Stimulated activated CD4-positive, alpha-beta T cell treated with anti-CD3 and anti-CD28 coated beads, TNF-alpha, amount 100 ng/mL, for 4 hours (primary cell): Measurements from ENCODE around the gene ERMAP.
"Not testable (repeated sequence)": the region's sequence is repeated elsewhere in the genome, so short reads cannot be mapped to it uniquely, and the experiment has no call there.

Experiments
- DNase-seq, 3 experiments: peaks; one replicate each; pipeline ENCODE4 v3.0.0-alpha.2; 2020; ENCODE audit warnings: low read depth in 3 of 3

ERMAP gene

GRCh38 chr1:42844592-42845140 is 27.7 kb downstream of the ERMAP start:
- DNase-seq: no peak

GRCh38 chr1:42845193-42845592 is 28.3 kb downstream of the ERMAP start:
- no peak for DNase-seq

DNA sequence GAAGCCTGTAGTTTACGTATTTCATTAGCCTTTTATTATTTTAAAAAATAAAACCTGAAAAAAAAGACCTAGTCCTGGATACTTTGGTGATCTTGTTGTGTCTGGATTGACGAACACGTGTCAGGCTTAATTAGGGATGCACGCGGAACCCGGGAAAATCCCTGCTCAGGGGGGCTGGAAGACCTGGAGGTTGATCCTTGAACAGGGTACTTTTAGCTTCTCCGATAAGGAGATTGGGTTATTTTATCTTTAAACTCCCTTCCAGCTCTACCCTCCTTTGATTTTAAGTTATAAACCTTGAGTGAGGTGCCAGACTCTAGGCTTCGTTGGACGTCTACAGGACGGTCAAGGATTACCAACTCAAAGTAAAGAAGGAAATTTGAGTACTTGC is 28.9 kb downstream of the ERMAP start:
- DNase-seq: no peak

- peak; percentile 51 to 79 (median 79) for DNase-seq
These were observed 29.6 kb downstream of the ERMAP start, which contains the start of gene ZNF691 for GRCh38 chr1:42846257-42847110. Gene ZNF691 (plus strand): TSS chr1:42846613. CDS start chr1:42849659, 3,046 bp downstream.

GRCh38 chr1:42847111-42847595 is 30.2 kb downstream of the ERMAP start:
- DNase-seq: no peak

DNA sequence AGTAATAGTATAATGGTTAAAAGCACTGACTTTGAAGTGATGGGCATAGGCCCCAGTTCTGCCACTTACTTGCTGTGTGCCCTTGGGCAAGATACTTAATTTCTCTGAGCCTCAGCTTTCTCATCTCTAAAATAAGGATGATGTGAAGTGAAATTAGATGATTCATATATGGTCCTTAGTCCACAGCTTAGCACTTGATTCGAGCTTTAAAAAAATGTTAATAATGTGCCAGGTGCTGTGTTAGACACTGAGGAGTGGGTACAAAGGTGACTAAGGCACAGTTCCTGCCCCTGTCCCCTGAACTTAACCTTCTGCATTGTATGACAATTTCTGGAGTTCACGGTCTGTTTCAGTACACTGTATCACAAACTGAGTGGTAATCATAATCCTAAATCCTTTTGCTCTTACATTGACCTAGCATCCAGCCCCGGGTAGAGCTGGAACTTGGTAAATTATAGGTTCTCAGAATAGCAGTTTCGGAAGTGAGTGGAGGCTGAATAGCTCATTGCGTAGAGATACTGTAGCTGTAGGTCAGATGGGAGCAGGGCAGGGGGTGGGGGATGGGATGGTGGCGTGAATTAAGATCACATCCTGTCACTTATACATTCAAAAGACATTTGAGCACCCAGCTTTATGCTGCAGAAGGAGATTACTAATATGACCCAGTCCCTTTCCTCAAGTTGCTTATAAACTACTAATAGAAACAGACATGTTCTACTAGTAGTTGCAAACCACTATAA is 31.0 kb downstream of the ERMAP start:
- DNase-seq: no peak

GRCh38 chr1:42848823-42849537 is 32.1 kb downstream of the ERMAP start:
- no peak for DNase-seq

DNA sequence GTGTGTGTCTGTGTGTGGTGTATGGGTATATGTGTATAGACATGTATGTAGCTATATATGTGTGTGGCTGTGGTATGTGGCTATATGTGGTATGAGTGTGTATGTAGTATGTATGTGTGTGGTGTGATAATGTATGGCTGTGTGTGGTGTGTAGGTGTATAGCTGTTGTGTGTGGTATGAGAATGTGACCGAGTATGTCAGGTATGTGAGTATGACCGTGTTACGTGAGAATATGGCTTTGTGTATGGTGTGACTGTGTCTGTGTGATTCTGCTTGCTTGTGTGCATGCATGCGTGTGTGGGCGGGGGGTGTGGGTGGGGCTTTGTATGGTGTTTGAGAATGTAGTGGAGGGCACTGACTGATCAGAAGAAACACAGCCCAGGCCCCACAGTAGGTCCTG is 33.0 kb downstream of the ERMAP start:
- DNase-seq: no peak

DNA sequence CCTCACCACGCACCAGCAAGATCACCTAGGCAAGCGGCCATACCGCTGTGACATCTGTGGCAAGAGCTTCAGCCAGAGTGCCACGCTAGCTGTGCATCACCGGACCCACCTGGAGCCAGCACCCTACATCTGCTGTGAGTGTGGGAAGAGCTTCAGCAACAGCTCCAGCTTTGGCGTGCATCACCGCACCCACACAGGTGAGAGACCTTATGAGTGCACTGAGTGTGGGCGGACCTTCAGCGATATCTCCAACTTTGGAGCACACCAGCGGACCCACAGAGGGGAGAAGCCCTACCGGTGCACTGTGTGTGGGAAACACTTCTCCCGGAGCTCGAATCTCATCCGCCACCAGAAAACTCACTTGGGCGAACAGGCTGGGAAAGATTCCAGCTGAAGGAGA is 34.5 kb downstream of the ERMAP start:
- no peak for DNase-seq

DNA sequence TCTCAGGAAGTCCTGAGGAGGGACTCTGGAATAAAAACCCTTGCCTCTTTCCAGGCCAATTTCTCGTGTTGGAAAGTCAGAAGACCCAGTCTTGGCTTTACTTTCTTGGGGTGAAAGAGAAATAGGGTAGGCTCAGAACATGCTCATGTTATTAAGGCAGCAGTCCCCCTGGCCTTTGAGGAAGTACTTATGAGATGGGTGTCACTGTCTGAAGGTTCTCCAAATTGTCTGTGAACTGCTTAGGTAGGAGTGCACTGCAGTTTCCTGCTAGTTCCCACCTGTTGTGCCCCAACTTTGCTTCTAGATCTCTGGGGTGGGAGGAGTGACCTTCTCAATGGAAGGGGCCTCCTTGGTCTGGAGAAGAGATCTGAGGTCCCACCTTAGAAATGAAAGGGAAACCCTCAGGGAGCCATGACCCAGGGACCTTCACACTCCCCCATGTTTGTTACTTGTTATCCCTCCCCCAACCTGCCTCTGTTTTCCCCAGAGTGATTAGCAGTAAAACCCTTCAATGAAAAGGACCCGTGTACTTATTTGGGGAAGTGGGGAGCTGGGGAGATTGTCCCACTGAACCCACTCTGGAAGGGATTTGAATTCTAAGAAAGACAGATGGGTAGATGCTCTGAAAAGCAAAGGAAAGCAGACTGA is 35.2 kb downstream of the ERMAP start:
- DNase-seq: no peak

- DNase-seq: no peak
These were observed 35.7 kb downstream of the ERMAP start for GRCh38 chr1:42852608-42852980.

DNA sequence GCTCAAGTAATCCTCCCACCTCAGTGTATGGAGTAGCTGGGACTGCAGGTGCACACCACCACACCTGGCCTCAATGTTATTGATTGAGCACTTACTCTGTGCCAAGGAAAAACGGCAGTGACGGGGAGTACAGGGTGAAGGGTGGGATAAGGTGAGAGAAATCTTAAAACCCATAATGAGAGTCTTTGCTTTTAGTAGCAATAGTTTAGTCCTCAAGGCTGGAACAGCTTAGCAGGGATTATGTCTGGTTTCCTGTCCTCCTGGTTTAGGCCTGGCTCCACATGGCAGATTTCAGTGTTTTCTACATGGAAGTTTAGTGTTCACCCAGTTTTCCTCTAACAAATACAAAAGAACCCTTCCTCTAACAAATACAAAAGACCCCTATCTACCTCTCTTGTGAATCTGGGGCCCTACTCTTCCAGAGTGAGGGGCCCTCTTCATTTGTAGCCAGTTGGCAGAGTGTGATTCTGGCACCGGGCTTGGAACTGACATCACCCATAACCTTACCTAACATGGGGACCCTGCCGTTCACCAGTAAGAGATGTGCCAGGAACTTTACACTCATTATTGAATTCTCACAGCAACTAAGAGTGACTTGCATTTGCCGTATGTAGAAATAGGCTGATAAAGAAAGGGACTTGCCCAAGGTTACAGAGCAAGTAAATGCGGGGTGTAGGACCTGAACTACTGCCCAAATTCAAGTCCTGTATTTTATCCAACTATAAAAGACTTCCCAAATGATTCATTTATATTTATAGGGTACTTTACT is 36.4 kb downstream of the ERMAP start:
- DNase-seq: no peak

GRCh38 chr1:42856554-42856953 is 39.6 kb downstream of the ERMAP start:
- not testable (repeated sequence) for DNase-seq

GRCh38 chr1:42859366-42859765 is 42.4 kb downstream of the ERMAP start:
- not testable (repeated sequence) for DNase-seq

DNA sequence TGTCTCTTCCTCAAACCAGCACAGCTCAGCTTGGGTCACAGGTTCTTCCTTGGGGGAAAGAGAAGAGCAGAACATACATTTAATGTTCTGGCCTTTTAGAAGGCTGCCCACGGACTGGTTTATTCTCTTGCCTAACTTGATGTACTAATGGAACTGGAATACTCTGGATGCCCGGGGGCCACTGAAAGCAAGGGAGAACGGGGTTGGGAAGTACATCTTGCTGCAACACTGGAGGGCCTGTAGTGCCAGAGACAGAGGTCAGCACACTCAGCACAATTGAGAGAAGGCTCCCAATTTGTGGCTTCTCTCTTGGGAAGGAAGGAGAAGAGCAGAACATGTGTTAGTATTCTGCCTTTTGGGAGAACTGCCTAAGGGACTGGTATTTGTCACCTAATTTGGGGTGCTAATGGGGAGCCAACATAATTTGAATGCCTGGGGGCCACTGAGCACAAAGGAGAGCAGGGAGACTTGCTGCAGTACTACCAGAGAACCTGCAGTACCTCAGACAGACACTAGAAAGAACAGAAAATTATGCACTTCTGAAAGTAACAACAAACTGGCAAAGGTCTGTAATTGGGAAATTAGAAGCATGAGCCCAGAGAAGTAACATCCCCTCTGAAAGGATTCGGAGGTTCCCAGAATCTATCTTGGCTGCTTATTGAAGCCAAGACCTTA is 43.6 kb downstream of the ERMAP start:
- no peak for DNase-seq

GRCh38 chr1:42861014-42861399 is 44.1 kb downstream of the ERMAP start:
- no peak for DNase-seq

DNA sequence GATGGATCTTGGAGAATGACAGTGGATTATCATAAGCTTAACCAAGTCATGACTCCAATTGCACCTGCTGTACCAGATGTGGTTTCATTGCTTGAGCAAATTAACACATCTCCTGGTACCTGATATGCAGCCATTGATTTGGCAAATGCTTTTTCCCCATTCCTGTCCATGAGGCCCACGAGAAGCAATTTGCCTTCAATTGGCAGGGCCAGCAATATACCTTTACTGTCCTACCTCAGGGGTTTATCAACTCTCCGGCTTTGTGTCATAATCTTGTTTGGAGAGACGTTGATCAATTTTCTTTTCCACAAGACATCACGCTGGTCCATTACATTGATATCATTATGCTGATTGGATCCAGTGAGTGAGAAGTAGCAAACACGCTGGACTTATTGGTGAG is 49.6 kb downstream of the ERMAP start:
- DNase-seq: no peak

- not testable (repeated sequence) for DNase-seq
These were observed 51.5 kb downstream of the ERMAP start for GRCh38 chr1:42868466-42868865.

GRCh38 chr1:42869254-42869653 is 52.3 kb downstream of the ERMAP start:
- not testable (repeated sequence) for DNase-seq

DNA sequence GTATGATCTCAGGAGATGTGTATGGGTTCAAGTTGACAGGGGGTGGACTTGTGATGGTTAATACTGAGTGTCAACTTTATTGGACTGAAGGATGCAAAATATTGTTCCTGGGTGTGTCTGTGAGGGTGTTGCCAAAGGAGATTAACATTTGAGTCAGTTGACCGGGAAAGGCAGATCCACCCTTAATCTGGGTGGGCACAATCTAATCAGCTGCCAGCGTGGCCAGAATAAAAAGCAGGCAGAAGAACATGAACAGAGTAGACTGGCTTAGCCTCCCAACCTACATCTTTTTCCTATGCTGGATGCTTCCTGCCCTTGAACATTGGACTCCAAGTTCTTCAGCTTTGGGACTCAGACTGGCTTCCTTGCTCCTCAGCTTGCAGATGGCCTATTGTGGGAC is 52.8 kb downstream of the ERMAP start:
- DNase-seq: not testable (repeated sequence)
